HG03060 (cell line): ENCODE measurements around the gene ARHGAP15.

Source experiments
- ATAC-seq: cut with Tn5 transposase; IDR thresholded peaks from one replicate; pipeline ENCODE4 v1.9.1; 2021; ENCODE audit warnings: low read depth, moderate number of reproducible peaks; ENCODE audit not compliant: unreplicated experiment

The ARHGAP15 gene

GRCh38 chr2:143730155-143730952, 601.1 kb downstream of the ARHGAP15 start:
- ATAC-seq = peak; percentile 80

- no peak for ATAC-seq
These were observed 601.7 kb downstream of the ARHGAP15 start for GRCh38 chr2:143730953-143731260.

- no peak for ATAC-seq
These were observed 602.9 kb downstream of the ARHGAP15 start for GRCh38 chr2:143732076-143732475.

GRCh38 chr2:143732871-143733270, 603.7 kb downstream of the ARHGAP15 start:
- ATAC-seq = no peak

GRCh38 chr2:143734507-143734906, 605.3 kb downstream of the ARHGAP15 start:
- no peak for ATAC-seq

GRCh38 chr2:143736904-143737303, 607.7 kb downstream of the ARHGAP15 start:
- no peak for ATAC-seq

GRCh38 chr2:143740431-143740830, 611.2 kb downstream of the ARHGAP15 start:
- no peak for ATAC-seq

- ATAC-seq = no peak
These were observed 612.0 kb downstream of the ARHGAP15 start for GRCh38 chr2:143741205-143741604.

- no peak for ATAC-seq
These were observed 613.4 kb downstream of the ARHGAP15 start for GRCh38 chr2:143742581-143742980.

- ATAC-seq = no peak
These were observed 614.9 kb downstream of the ARHGAP15 start for GRCh38 chr2:143744114-143744513.

- no peak for ATAC-seq
These were observed 615.8 kb downstream of the ARHGAP15 start for GRCh38 chr2:143745060-143745459.

GRCh38 chr2:143754742-143755141, 625.5 kb downstream of the ARHGAP15 start:
- no peak for ATAC-seq

- ATAC-seq = no peak
These were observed 629.6 kb downstream of the ARHGAP15 start for GRCh38 chr2:143758629-143759330.

- ATAC-seq = no peak
These were observed 630.2 kb downstream of the ARHGAP15 start for GRCh38 chr2:143759455-143759854.

GRCh38 chr2:143762176-143762928, 633.1 kb downstream of the ARHGAP15 start:
- no peak for ATAC-seq

GRCh38 chr2:143764261-143764660, 635.0 kb downstream of the ARHGAP15 start:
- no peak for ATAC-seq

- no peak for ATAC-seq
These were observed 635.5 kb downstream of the ARHGAP15 start for GRCh38 chr2:143764706-143765105.

GRCh38 chr2:143768991-143769390, 639.8 kb downstream of the ARHGAP15 start:
- no peak for ATAC-seq

GRCh38 chr2:143771939-143772338, 642.7 kb downstream of the ARHGAP15 start:
- ATAC-seq = no peak

GRCh38 chr2:143776526-143777297, 647.5 kb downstream of the ARHGAP15 start:
- no peak for ATAC-seq

GRCh38 chr2:143779021-143779420, 649.8 kb downstream of the ARHGAP15 start:
- no peak for ATAC-seq
